ENCODE measurements around the gene CEPT1. TPM values are rescaled to one million over a fixed set of nuclear protein-coding genes. Genes with fewer than 3 reads are reported as not detected.

The CEPT1 gene
- total RNA-seq, 1 donor from 2014 or later: 58.9 TPM

DNA sequence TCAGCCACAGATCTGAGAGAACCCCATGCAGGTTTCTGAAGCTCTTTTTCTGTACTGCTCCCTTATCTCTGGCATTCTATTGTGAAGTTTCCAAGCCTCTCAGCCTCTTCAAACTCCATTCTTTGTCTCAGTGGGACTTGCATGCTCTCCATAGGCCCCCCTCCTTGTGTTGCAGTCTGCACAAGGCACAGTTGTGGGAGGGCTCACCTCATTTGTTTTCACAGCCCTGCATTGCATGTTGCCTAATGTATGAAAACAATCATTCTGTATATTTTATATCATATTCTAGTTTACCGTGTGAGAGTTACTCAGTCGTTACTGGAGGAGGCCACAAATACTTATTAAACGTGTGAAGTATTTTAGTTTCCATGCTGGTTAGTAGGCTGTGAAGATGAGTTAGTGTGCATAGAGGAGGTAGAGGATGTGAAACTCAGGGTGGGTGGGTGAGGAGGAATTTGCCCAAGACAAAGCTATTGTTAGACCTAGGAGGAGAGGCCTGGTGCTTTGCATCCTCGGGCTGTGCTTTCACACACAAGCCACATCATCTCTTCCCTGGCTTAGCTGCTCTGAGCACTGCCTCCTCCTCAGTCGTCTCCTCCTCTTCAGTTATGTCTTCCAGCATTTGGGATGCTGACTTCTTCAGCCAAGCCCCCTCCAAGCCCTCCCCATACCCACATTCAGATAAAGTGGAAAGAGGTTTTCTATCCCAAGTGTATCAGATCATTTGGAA, 79.7 kb downstream of the CEPT1 start:
- Mint-ChIP-seq H3K27ac (peak overlapping the region; percentile 78), H3K4me3 (no peak overlapping the region), H3K27me3 (ENCODE audit: insufficient read depth, low read depth) (peaks cover 12% of the 10 kb centered on the region), H3K9me3 (peaks cover 5% of the 10 kb centered on the region), H3K36me3 (no peaks in the 10 kb centered on the region), H3K4me1 (peaks cover 35% of the 10 kb centered on the region)
- H4K20me1 ChIP-seq (ENCODE audit: low read depth): no peaks in the 10 kb centered on the region
- no peak overlapping the region for H3K9ac ChIP-seq
- no peaks in the 10 kb centered on the region for H3K79me2 ChIP-seq (ENCODE audit: low read depth)
- TF ChIP-seq EZH2 (IDR thresholded peaks at IDR 0.05) (no peak), EZH2phosphoT487 (IDR thresholded peaks at IDR 0.05) (peak; percentile 80)
- TF ChIP-seq, protein P1, sequence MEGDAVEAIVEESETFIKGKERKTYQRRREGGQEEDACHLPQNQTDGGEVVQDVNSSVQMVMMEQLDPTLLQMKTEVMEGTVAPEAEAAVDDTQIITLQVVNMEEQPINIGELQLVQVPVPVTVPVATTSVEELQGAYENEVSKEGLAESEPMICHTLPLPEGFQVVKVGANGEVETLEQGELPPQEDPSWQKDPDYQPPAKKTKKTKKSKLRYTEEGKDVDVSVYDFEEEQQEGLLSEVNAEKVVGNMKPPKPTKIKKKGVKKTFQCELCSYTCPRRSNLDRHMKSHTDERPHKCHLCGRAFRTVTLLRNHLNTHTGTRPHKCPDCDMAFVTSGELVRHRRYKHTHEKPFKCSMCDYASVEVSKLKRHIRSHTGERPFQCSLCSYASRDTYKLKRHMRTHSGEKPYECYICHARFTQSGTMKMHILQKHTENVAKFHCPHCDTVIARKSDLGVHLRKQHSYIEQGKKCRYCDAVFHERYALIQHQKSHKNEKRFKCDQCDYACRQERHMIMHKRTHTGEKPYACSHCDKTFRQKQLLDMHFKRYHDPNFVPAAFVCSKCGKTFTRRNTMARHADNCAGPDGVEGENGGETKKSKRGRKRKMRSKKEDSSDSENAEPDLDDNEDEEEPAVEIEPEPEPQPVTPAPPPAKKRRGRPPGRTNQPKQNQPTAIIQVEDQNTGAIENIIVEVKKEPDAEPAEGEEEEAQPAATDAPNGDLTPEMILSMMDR (IDR thresholded peaks at IDR 0.05): no peak
- H3F3A ChIP-seq (ENCODE audit: low read depth): peaks cover 27% of the 10 kb centered on the region
- H2AFZ ChIP-seq (replicated peaks): peak overlapping the region; percentile 26
- DNase-seq (ENCODE audit: low spot score): peak; percentile 87
- peak overlapping the region; percentile 4 for H3K4me3 ChIP-seq
- H3K9me3 ChIP-seq (ENCODE audit: low read depth): no peaks in the 10 kb centered on the region
- H3K36me3 ChIP-seq: no peaks in the 10 kb centered on the region
- H3K27ac ChIP-seq: peak overlapping the region; percentile 84
- H3K4me2 ChIP-seq: peak overlapping the region; percentile 61
- peaks cover 40% of the 10 kb centered on the region for H3K4me1 ChIP-seq
- no peaks in the 10 kb centered on the region for H3K27me3 ChIP-seq

DNA sequence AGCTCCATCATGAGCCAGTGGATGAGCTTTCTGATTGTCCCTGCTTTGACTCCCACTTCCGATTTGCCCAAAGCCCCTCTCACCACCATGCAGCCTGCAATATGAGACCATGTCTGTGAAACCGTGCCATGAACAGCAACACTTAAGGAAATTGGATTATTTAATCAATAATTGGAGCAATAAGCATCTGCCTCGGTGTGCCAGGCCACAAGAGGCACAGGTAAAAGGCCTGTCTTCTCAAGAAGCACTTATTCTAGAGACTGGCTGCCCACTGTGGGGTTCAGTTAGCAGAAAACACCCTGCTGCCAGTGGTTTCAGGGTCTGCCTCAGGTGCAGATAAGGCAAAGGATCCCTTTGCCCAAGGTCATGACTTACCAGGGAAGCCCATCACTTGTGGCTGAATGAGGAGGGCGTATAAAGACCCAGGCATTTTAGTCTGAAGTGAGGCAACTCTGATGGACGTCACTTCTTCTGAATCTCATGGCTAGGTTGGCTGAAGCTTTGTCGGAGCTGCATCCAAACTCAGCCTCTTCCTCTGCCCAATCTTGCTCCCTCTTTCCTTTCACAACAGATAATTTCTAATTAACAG, 80.4 kb downstream of the CEPT1 start:
- Histone ChIP-seq H3K4me1 (peaks cover 33% of the 10 kb centered on the region), H3K27ac (peak overlapping the region; percentile 84)
- H3K4me3 Mint-ChIP-seq: no peak overlapping the region

DNA sequence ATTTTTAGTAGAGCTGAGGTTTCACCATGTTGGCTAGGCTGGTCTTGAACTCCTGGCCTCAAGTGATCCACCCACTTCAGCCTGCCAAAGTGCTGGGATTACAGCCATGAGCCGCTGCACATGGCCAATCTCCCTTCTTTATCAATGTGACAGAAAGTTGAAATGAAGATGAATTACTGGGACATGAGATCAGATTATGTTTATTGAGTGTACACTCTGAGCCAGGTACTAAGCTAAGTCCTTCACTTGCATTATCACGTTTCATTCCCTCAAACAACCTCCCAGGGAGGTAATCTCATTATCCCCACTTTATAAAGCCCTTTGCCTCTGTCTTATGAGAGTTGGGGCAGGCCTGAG, 81.2 kb downstream of the CEPT1 start:
- Mint-ChIP-seq H3K36me3 (no peaks in the 10 kb centered on the region), H3K27me3 (ENCODE audit: insufficient read depth, low read depth) (peaks cover 11% of the 10 kb centered on the region), H3K4me1 (peaks cover 42% of the 10 kb centered on the region), H3K4me3 (peak overlapping the region; percentile 30), H3K27ac (peak overlapping the region; percentile 5), H3K9me3 (peaks cover 5% of the 10 kb centered on the region)
- Histone ChIP-seq H3K27me3 (no peaks in the 10 kb centered on the region), H3K4me1 (peaks cover 39% of the 10 kb centered on the region), H3K79me2 (ENCODE audit: low read depth) (no peaks in the 10 kb centered on the region), H2AFZ (replicated peaks) (no peak overlapping the region), H3K4me3 (no peak overlapping the region), H4K20me1 (ENCODE audit: low read depth) (no peaks in the 10 kb centered on the region), H3K9me3 (ENCODE audit: low read depth) (no peaks in the 10 kb centered on the region), H3K27ac (no peak overlapping the region), H3K9ac (no peak overlapping the region), H3K36me3 (no peaks in the 10 kb centered on the region), H3K4me2 (no peak overlapping the region), H3F3A (ENCODE audit: low read depth) (peaks cover 27% of the 10 kb centered on the region)
- no peak for TF ChIP-seq EZH2 (IDR thresholded peaks at IDR 0.05)
- TF ChIP-seq EZH2phosphoT487 (IDR thresholded peaks at IDR 0.05): no peak
- TF ChIP-seq, protein P1 (IDR thresholded peaks at IDR 0.05): no peak
- no peak for DNase-seq (ENCODE audit: low spot score)

More for the DNA sequence above, 80.4 kb downstream of the CEPT1 start:
- Histone ChIP-seq H3K27me3 (no peaks in the 10 kb centered on the region), H3K9me3 (ENCODE audit: low read depth) (no peaks in the 10 kb centered on the region), H3K79me2 (ENCODE audit: low read depth) (no peaks in the 10 kb centered on the region), H3K9ac (no peak overlapping the region), H3K4me2 (peak overlapping the region; percentile 61), H3K36me3 (no peaks in the 10 kb centered on the region), H4K20me1 (ENCODE audit: low read depth) (no peaks in the 10 kb centered on the region), H3K4me3 (no peak overlapping the region), H2AFZ (replicated peaks) (peak overlapping the region; percentile 26), H3F3A (ENCODE audit: low read depth) (peaks cover 27% of the 10 kb centered on the region)
- Mint-ChIP-seq H3K9me3 (peaks cover 5% of the 10 kb centered on the region), H3K36me3 (no peaks in the 10 kb centered on the region), H3K4me1 (peaks cover 38% of the 10 kb centered on the region), H3K27me3 (ENCODE audit: insufficient read depth, low read depth) (peaks cover 11% of the 10 kb centered on the region), H3K27ac (peak overlapping the region; percentile 77)
- DNase-seq (ENCODE audit: low spot score): no peak
- no peak for TF ChIP-seq EZH2 (IDR thresholded peaks at IDR 0.05)
- TF ChIP-seq EZH2phosphoT487 (IDR thresholded peaks at IDR 0.05): no peak
- TF ChIP-seq, protein P1 (IDR thresholded peaks at IDR 0.05): no peak
